HepG2 (cell line): Measurements from ENCODE around the gene CYP2J2. TPM values are rescaled to one million over a fixed set of nuclear protein-coding genes. Genes with fewer than 3 reads are reported as not detected.

Source experiments
- EEA1 ChIP-seq: sonication (generic); formaldehyde crosslinking; IDR thresholded peaks from 2 replicates; pipeline ENCODE4 v1.5.1; 2020; ENCODE audit warnings: mild to moderate bottlenecking, missing genetic modification reagents, borderline replicate concordance
- HNF4A ChIP-seq: sonication (generic); formaldehyde crosslinking; IDR thresholded peaks from 2 replicates; pipeline ENCODE4 v1.4.0; 2020; ENCODE audit warnings: missing genetic modification reagents
- HNRNPLL ChIP-seq: fragments of 200-400 bp; formaldehyde crosslinking; IDR thresholded peaks from 2 replicates; pipeline ENCODE4 v1.6.1; 2017; ENCODE audit warnings: mild to moderate bottlenecking, low read depth, low read length; ENCODE audit not compliant: poor library complexity, severe bottlenecking
- MED1 ChIP-seq: sonication (generic); formaldehyde crosslinking; IDR thresholded peaks from 2 replicates; pipeline ENCODE4 v1.4.0; 2020; ENCODE audit warnings: missing genetic modification reagents
- MXI1 ChIP-seq: IDR thresholded peaks from 3 replicates; pipeline ENCODE4 v1.6.1; 2012; ENCODE audit warnings: low read depth, low read length, inconsistent platforms, borderline replicate concordance
- MYNN ChIP-seq: sonication (generic); formaldehyde crosslinking; IDR thresholded peaks from 2 replicates; pipeline ENCODE4 v1.4.0; 2020; ENCODE audit warnings: mild to moderate bottlenecking, low read depth, missing genetic modification reagents
- RBAK ChIP-seq: sonication (generic); formaldehyde crosslinking; IDR thresholded peaks from 2 replicates; pipeline ENCODE4 v1.5.1; 2020; ENCODE audit warnings: mild to moderate bottlenecking, missing genetic modification reagents
- SRSF9 ChIP-seq: fragments of 200-400 bp; formaldehyde crosslinking; IDR thresholded peaks from 2 replicates; pipeline ENCODE4 v1.6.1; 2018; ENCODE audit warnings: borderline replicate concordance, mild to moderate bottlenecking, low read depth, low read length; ENCODE audit not compliant: insufficient read depth, poor library complexity, severe bottlenecking
- TBL1XR1 ChIP-seq: fragments of 150-350 bp; IDR thresholded peaks from 2 replicates; pipeline ENCODE4 v1.6.1; 2014; ENCODE audit warnings: borderline replicate concordance, low read length; ENCODE audit not compliant: partially characterized antibody
- TGIF2 ChIP-seq: IDR thresholded peaks from 2 replicates; pipeline ENCODE4 v1.6.1; 2016; ENCODE audit warnings: control low read depth, missing compliant biosample characterization
- XBP1 ChIP-seq: sonication (generic); formaldehyde crosslinking; IDR thresholded peaks from 2 replicates; pipeline ENCODE4 v1.5.0; 2020; ENCODE audit warnings: missing genetic modification reagents
- ZNF136 ChIP-seq: sonication (generic); formaldehyde crosslinking; IDR thresholded peaks from 2 replicates; pipeline ENCODE4 v1.8.1; 2022; ENCODE audit warnings: low read depth, mild to moderate bottlenecking, moderate library complexity, missing genetic modification reagents
- ZNF546 ChIP-seq: sonication (generic); formaldehyde crosslinking; conservative IDR thresholded peaks from 2 replicates; pipeline ENCODE4 v1.8.1; 2023; ENCODE audit warnings: mild to moderate bottlenecking, missing genetic modification reagents
- ZNF652 ChIP-seq: IDR thresholded peaks from 2 replicates; pipeline ENCODE4 v1.6.1; 2016; ENCODE audit warnings: low read depth, borderline replicate concordance
- polyA plus RNA-seq, 8 experiments: library from polyadenylated mRNA; depleted of rRNA in 3 of 8; stranded (reverse) in 7 of 8; unstranded in 1 of 8; fragments of >200 nt; fragmentation: Illumina TruSeq in 4 of 8; extraction: Trizol in 4 of 8; gene quantifications; 2 replicates each; pipeline versions ENCODE4 v1.2.1 to v1.2.3, GENCODE V29; 2011 to 2016; ENCODE audit warnings: low read depth in 4 of 8, missing spikeins in 1 of 8, mixed read lengths in 1 of 8; ENCODE audit not compliant: insufficient read depth in 1 of 8
- total RNA-seq, 5 experiments: library from RNA; depleted of rRNA; stranded (reverse); fragments of >200 nt; fragmentation: Illumina TruSeq; extraction: Trizol; gene quantifications; 2 replicates each; pipeline ENCODE4 v1.2.3, GENCODE V29; 2016; ENCODE audit warnings: low read depth in 1 of 5
- TF ChIP-seq, protein P1 (sequence below): sonication (generic); formaldehyde crosslinking; IDR thresholded peaks from 2 replicates; pipeline ENCODE4 v1.8.1; 2023; ENCODE audit warnings: mild to moderate bottlenecking, missing genetic modification reagents, borderline replicate concordance
- TF ChIP-seq, protein P2 (sequence below): IDR thresholded peaks from 2 replicates; pipeline ENCODE4 v1.6.1; 2016; ENCODE audit warnings: low read depth, control low read depth
- TF ChIP-seq, protein P3 (sequence below): sonication (generic); formaldehyde crosslinking; IDR thresholded peaks from 2 replicates; pipeline ENCODE4 v1.4.0; 2020; ENCODE audit warnings: missing genetic modification reagents, borderline replicate concordance
- TF ChIP-seq, protein P4 (sequence below): sonication (generic); formaldehyde crosslinking; IDR thresholded peaks from 2 replicates; pipeline ENCODE4 v1.4.0; 2020; ENCODE audit warnings: missing genetic modification reagents
- TF ChIP-seq, protein P5 (sequence below): sonication (generic); formaldehyde crosslinking; IDR thresholded peaks from 2 replicates; pipeline ENCODE4 v1.5.0; 2020; ENCODE audit warnings: missing genetic modification reagents, mild to moderate bottlenecking, borderline replicate concordance
- TF ChIP-seq, protein P6 (sequence below), 2 experiments: sonication (generic) in 1 of 2; formaldehyde crosslinking in 1 of 2; IDR thresholded peaks; 2 replicates each; pipeline versions ENCODE4 v1.5.1 to v1.6.1; 2011 to 2020; ENCODE audit warnings: borderline replicate concordance in 1 of 2, low read depth in 1 of 2, low read length in 1 of 2, mild to moderate bottlenecking in 1 of 2, missing genetic modification reagents in 1 of 2, moderate library complexity in 1 of 2

CYP2J2 gene
- total and polyA plus RNA-seq, 2 of the 13 experiments (the other 11 are each of a cell fraction or from before 2014, with no cell fraction given), result 2.1 to 5.9 TPM

DNA sequence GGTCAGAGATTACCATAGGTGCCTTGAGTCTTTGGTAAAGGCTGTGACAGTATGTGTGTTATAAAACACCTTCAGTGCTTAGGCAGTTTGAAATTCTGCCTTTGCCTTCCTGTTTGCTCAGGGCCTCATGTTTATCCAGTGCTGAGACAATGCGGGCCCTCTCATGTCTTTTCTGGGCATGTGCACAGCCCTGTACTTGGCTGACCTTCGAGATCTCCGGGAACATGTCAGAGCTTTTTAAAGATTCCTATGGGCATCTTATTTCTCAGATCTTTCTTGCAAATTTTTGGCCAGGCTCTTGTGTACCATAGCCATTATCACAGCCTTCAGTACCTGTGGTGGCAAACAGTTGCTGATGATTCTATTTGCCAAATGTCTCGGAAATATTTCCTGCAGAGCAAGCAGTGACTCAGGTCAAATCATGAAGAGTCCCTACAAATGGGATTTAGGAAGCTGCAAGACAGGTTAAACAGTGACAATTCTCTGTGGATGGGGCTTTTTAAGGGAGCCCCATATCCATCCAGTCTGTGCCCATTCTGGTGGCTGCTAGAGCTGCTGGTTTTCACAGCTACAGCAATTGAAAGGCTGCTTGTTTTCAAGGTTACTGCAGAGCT, 69.7 kb downstream of the CYP2J2 start (continued):
- TF ChIP-seq, protein P1, sequence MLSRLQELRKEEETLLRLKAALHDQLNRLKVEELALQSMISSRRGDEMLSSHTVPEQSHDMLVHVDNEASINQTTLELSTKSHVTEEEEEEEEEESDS, result no peak
- TF ChIP-seq TGIF2 (CRISPR knock-in tag), result peak; percentile 68
- no peak for TF ChIP-seq EEA1
- TF ChIP-seq MXI1, result peak; percentile 43; the same call in 1 of the 3 replicates
- 0 out of 2 replicates have a peak, but pooled peaks have one; percentile 32 for TF ChIP-seq ZNF546 (CRISPR knock-in tag)
- no peak for TF ChIP-seq HNRNPLL
- TF ChIP-seq ZNF652, result 0 out of 2 replicates have a peak, but pooled peaks have one; percentile 14
- peak; percentile 15 for TF ChIP-seq TBL1XR1
- TF ChIP-seq, protein P2, sequence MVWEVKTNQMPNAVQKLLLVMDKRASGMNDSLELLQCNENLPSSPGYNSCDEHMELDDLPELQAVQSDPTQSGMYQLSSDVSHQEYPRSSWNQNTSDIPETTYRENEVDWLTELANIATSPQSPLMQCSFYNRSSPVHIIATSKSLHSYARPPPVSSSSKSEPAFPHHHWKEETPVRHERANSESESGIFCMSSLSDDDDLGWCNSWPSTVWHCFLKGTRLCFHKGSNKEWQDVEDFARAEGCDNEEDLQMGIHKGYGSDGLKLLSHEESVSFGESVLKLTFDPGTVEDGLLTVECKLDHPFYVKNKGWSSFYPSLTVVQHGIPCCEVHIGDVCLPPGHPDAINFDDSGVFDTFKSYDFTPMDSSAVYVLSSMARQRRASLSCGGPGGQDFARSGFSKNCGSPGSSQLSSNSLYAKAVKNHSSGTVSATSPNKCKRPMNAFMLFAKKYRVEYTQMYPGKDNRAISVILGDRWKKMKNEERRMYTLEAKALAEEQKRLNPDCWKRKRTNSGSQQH (CRISPR knock-in tag), result no peak
- TF ChIP-seq, protein P3, sequence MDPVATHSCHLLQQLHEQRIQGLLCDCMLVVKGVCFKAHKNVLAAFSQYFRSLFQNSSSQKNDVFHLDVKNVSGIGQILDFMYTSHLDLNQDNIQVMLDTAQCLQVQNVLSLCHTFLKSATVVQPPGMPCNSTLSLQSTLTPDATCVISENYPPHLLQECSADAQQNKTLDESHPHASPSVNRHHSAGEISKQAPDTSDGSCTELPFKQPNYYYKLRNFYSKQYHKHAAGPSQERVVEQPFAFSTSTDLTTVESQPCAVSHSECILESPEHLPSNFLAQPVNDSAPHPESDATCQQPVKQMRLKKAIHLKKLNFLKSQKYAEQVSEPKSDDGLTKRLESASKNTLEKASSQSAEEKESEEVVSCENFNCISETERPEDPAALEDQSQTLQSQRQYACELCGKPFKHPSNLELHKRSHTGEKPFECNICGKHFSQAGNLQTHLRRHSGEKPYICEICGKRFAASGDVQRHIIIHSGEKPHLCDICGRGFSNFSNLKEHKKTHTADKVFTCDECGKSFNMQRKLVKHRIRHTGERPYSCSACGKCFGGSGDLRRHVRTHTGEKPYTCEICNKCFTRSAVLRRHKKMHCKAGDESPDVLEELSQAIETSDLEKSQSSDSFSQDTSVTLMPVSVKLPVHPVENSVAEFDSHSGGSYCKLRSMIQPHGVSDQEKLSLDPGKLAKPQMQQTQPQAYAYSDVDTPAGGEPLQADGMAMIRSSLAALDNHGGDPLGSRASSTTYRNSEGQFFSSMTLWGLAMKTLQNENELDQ (CRISPR knock-in tag), result peak; percentile 54; the same call in 1 of the 2 replicates
- TF ChIP-seq ZNF136 (CRISPR knock-in tag), result no peak; the same call in 1 of the 2 replicates
- TF ChIP-seq MED1, result peak; percentile 72
- TF ChIP-seq, protein P4, sequence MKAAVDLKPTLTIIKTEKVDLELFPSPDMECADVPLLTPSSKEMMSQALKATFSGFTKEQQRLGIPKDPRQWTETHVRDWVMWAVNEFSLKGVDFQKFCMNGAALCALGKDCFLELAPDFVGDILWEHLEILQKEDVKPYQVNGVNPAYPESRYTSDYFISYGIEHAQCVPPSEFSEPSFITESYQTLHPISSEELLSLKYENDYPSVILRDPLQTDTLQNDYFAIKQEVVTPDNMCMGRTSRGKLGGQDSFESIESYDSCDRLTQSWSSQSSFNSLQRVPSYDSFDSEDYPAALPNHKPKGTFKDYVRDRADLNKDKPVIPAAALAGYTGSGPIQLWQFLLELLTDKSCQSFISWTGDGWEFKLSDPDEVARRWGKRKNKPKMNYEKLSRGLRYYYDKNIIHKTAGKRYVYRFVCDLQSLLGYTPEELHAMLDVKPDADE (CRISPR knock-in tag), result no peak
- no peak for TF ChIP-seq XBP1 (CRISPR knock-in tag)
- TF ChIP-seq, protein P5, sequence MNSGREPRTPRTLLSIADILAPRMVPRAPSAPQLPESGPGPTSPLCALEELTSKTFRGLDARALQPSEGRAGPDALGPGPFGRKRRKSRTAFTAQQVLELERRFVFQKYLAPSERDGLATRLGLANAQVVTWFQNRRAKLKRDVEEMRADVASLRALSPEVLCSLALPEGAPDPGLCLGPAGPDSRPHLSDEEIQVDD (CRISPR knock-in tag), result no peak
- peak; percentile 45; the same call in 1 of the 2 replicates for TF ChIP-seq HNF4A
- no peak for TF ChIP-seq RBAK (CRISPR knock-in tag)
- TF ChIP-seq, protein P6, sequence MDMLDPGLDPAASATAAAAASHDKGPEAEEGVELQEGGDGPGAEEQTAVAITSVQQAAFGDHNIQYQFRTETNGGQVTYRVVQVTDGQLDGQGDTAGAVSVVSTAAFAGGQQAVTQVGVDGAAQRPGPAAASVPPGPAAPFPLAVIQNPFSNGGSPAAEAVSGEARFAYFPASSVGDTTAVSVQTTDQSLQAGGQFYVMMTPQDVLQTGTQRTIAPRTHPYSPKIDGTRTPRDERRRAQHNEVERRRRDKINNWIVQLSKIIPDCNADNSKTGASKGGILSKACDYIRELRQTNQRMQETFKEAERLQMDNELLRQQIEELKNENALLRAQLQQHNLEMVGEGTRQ (IDR thresholded peaks at IDR 0.05; ENCODE audit: low read depth, low read length), result no peak
- TF ChIP-seq, protein P6 (CRISPR knock-in tag; IDR thresholded peaks at IDR 0.05; ENCODE audit: borderline replicate concordance), result no peak
- TF ChIP-seq MYNN, result no peak
- TF ChIP-seq SRSF9, result no peak
